Head of caudate nucleus (tissue), 42 donors: ENCODE measurements around the gene SMAP2.

Experiments
- DNase-seq, 42 donors: peaks; one replicate each; pipeline versions ENCODE4 v3.0.0 to v3.0.0-alpha.2; 2020 to 2021; ENCODE audit warnings: mixed read lengths in 7 of 42
- intact Hi-C: fragments of 100-400 bp; cut with DNase I; formaldehyde crosslinking; loops from one replicate; pipeline ENCODE4 v1.15.0; 2022

The SMAP2 gene

GRCh38 chr1:40435876-40436275 is 62.3 kb downstream of the SMAP2 start:
- DNase-seq: no peak
- intact Hi-C loops: no loop called here

- DNase-seq: peak in 20 of 42 donors; percentile 10 to 77 (median 38)
- intact Hi-C loops: no loop called here
Measured at GRCh38 chr1:40438391-40439015, 65.0 kb downstream of the SMAP2 start.

DNA sequence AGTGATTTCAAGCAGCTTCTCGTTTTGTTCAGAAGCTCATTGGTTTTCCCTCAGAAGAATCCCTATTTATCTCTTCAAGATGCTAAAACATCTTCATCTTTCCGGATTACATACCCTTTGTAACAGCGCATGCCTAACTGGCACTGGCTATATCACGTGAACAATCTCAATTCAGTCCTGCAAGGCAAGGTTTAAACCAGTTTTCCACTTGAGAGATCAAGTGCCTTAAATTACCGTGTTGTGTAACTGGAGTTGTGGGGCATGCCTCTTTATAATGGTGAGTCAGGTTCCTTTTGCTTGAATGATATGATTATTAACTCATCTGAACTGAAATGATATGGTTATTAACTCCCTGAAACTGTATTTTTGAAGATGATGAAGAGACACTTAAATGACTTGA is 65.7 kb downstream of the SMAP2 start:
- intact Hi-C loops: no loop called here

GRCh38 chr1:40449684-40450494 is 76.4 kb downstream of the SMAP2 start, which contains the start of gene ZFP69B:
TSS of gene ZFP69B (plus strand) at chr1:40450476. CDS start at chr1:40450962, 486 bp downstream.
- intact Hi-C loops: loop anchor here (5.0 kb wide), 1 partner anchor 288 kb away; the partner anchor contains the start of gene RLF
- peak; percentile 70 to 97 (median 92) for DNase-seq

More for the DNA sequence above, 65.7 kb downstream of the SMAP2 start:
- no peak for DNase-seq

DNA sequence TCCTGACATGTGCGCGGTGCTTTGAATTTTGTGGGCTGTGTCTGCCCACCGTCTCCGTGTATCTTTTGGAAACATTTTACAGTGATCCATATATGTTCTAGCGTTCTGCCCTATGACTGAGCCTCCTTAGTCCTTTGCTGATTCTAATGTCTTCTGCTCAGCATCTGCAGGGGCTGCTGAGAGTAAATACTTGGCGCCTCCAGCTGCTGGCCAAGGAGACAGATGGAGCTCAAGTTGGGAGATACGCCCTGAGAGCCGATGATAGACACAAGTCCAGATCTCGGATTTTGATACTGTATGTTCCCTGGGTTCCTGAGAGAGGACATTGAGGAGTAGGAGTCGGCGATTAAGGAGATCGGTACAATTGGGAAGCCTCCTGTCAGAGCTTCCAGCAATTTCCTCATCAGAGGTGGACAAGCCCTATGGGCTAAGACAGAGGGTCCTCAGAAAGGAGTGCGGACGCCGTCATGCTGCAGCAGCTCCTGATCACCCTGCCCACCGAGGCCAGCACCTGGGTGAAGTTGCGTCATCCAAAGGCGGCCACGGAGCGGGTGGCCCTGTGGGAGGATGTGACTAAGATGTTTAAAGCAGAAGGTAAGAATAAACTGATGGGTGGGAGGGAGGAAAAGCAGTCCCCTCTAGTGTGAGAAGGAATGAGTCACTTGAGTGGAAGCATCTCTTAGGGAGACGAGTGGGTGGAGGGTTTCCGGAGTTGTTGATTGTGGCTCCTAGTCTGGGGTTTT is 77.1 kb downstream of the SMAP2 start:
- peak; percentile 8 to 88 (median 66) for DNase-seq
- intact Hi-C loops: loop anchor here (5.0 kb wide), 1 partner anchor 288 kb away; the partner anchor contains the start of gene RLF

DNA sequence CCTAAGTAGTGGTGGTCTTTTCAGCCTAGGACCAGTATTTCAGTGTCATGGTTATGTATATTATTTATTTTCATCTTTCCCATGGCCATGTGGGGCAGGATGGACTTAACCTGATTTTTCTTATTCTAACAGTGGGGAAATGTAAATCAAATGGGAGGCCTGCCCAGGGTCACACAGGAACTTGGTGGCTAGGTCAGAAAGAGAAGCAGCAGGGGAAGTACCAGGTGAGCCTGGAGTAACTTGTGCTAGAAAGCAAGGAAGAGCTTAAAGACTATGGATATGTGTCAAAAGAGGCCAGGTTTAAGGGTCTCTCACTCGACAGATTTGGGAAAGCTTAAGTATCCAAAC is 77.7 kb downstream of the SMAP2 start:
- no peak for DNase-seq
- intact Hi-C loops: loop anchor here (5.0 kb wide), 1 partner anchor 289 kb away; the partner anchor contains the start of gene RLF

GRCh38 chr1:40454873-40455272 is 81.3 kb downstream of the SMAP2 start:
- DNase-seq: no peak
- intact Hi-C loops: loop anchor here (5.0 kb wide), 1 partner anchor 293 kb away; the partner anchor contains the start of gene RLF

GRCh38 chr1:40462956-40463590 is 89.5 kb downstream of the SMAP2 start:
- intact Hi-C loops: no loop called here
- DNase-seq: no peak

- intact Hi-C loops: no loop called here
- no peak for DNase-seq
Measured at GRCh38 chr1:40469327-40469726, 95.8 kb downstream of the SMAP2 start.
